BJ (cell line): ENCODE results near the gene SCO1. TPM values are rescaled to one million over a fixed set of nuclear protein-coding genes. Genes with fewer than 3 reads are reported as not detected.

Source experiments
- CTCF ChIA-PET: fragments of 350-600 bp; formaldehyde crosslinking; extraction: SDS; loops from one replicate; lab custom pipeline; 2021; ENCODE audit warnings: antibody characterized with exemption, inconsistent platforms; lab: Yijun Ruan, JAX
- POLR2A ChIA-PET: fragments of 300-600 bp; sonication (Branson Sonifier 250); formaldehyde crosslinking; extraction: SDS; loops from one replicate; lab custom pipeline; 2021; ENCODE audit warnings: antibody characterized with exemption; lab: Charles Lee
- DNase-seq: peaks from one replicate; pipeline ENCODE4 v3.0.0-alpha.2; 2011; ENCODE audit warnings: low read depth
- H3K27me3 ChIP-seq: 2 replicates; pipeline ENCODE4 v1.6.0; 2011; ENCODE audit warnings: low read length; ENCODE audit not compliant: control insufficient read depth, insufficient read depth
- H3K36me3 ChIP-seq: 2 replicates; pipeline ENCODE4 v1.5.1; 2011; ENCODE audit warnings: low read length; ENCODE audit not compliant: control insufficient read depth, insufficient read depth
- H3K4me3 ChIP-seq: 2 replicates; pipeline ENCODE4 v1.5.1; 2011; ENCODE audit warnings: low read depth, mild to moderate bottlenecking, control low read depth, low read length
- polyA plus RNA-seq: library from polyadenylated mRNA; depleted of rRNA; stranded (reverse); fragments of >200 nt; gene quantifications from 2 replicates; pipeline ENCODE4 v1.2.3, GENCODE V29; 2011
- TF ChIP-seq, protein P1 (sequence below): IDR thresholded peaks from 2 replicates; pipeline ENCODE4 v1.5.1; 2011; ENCODE audit warnings: low read depth, mild to moderate bottlenecking, control low read depth, inconsistent platforms, low read length, moderate library complexity; ENCODE audit not compliant: insufficient read depth

The SCO1 gene
- polyA plus RNA-seq, 1 experiment = 21.7 TPM

- POLR2A ChIA-PET = no interaction called here
- CTCF ChIA-PET = interaction anchor here (1.0 to 19.6 kb wide), 3 partner anchors 8 to 47 kb away, joined by 3 to 219 read pairs (median 129); no protein-coding TSS in a partner anchor
- H3K27me3 ChIP-seq = no peaks in the 10 kb centered on the region
- H3K4me3 ChIP-seq = no peak overlapping the region
- no peaks in the 10 kb centered on the region; the same call in 1 of the 2 replicates for H3K36me3 ChIP-seq
- DNase-seq = no peak
- TF ChIP-seq, protein P1, sequence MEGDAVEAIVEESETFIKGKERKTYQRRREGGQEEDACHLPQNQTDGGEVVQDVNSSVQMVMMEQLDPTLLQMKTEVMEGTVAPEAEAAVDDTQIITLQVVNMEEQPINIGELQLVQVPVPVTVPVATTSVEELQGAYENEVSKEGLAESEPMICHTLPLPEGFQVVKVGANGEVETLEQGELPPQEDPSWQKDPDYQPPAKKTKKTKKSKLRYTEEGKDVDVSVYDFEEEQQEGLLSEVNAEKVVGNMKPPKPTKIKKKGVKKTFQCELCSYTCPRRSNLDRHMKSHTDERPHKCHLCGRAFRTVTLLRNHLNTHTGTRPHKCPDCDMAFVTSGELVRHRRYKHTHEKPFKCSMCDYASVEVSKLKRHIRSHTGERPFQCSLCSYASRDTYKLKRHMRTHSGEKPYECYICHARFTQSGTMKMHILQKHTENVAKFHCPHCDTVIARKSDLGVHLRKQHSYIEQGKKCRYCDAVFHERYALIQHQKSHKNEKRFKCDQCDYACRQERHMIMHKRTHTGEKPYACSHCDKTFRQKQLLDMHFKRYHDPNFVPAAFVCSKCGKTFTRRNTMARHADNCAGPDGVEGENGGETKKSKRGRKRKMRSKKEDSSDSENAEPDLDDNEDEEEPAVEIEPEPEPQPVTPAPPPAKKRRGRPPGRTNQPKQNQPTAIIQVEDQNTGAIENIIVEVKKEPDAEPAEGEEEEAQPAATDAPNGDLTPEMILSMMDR = 0 out of 2 replicates have a peak, but pooled peaks have one; percentile 5
These were observed 62.0 kb downstream of the SCO1 start for GRCh38 chr17:10635290-10635689.

DNA sequence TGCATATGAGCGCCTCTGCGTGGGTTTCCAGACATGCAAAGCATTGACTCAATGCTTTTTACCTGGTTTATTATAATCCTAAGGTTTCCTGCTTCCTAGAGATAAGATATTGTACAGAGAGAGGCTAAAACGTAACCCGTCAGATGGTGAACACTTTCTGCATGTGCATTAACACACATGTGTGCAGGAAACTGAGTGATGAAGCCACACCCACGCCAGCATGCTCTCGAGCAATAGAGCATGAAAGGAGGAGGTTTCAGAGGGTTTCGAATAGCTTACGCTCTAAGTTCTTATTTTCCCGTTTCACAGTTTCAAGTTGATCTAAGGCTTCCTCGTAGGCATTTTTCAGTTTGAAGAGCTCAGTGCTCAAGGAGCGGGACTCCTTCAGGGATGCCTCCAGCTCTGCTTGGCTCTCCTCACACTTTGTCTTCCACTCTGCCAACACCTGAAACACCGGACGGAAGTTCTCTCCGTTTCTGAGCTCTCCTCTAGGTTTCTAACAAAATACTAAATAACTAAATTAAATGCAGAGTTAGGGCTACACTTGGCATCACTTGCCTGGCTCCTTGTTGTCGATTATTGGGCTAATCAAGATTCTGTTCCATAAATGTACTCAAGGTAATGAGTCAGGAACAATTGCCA is 63.5 kb downstream of the SCO1 start:
- no peaks in the 10 kb centered on the region for H3K27me3 ChIP-seq
- no peak overlapping the region for H3K4me3 ChIP-seq
- DNase-seq = no peak
- TF ChIP-seq, protein P1 = no peak
- ChIA-PET CTCF (interaction anchor here (0.8 to 19.6 kb wide), 5 partner anchors 9 to 510 kb away, joined by 3 to 219 read pairs (median 5); no protein-coding TSS in a partner anchor), POLR2A (no interaction called here)
- no peaks in the 10 kb centered on the region for H3K36me3 ChIP-seq

GRCh38 chr17:10631701-10632100 is 65.6 kb downstream of the SCO1 start:
- CTCF ChIA-PET = interaction anchor here (0.8 to 19.6 kb wide), 8 partner anchors 11 to 312 kb away, joined by 3 to 219 read pairs (median 6); no protein-coding TSS in a partner anchor
- POLR2A ChIA-PET = no interaction called here
- Histone ChIP-seq H3K36me3 (no peaks in the 10 kb centered on the region), H3K4me3 (no peak overlapping the region), H3K27me3 (no peaks in the 10 kb centered on the region)
- DNase-seq = no peak
- TF ChIP-seq, protein P1 = no peak

- Histone ChIP-seq H3K36me3 (no peaks in the 10 kb centered on the region), H3K4me3 (no peak overlapping the region), H3K27me3 (no peaks in the 10 kb centered on the region)
- ChIA-PET POLR2A (no interaction called here), CTCF (interaction anchor here (0.6 to 19.6 kb wide), 13 partner anchors 12 to 311 kb away, joined by 3 to 219 read pairs (median 4); no protein-coding TSS in a partner anchor)
- DNase-seq = no peak
- TF ChIP-seq, protein P1 = peak; percentile 94
These were observed 66.2 kb downstream of the SCO1 start for GRCh38 chr17:10631048-10631700.

GRCh38 chr17:10629706-10630105 is 67.6 kb downstream of the SCO1 start:
- POLR2A ChIA-PET = no interaction called here
- Histone ChIP-seq H3K36me3 (no peaks in the 10 kb centered on the region), H3K27me3 (no peaks in the 10 kb centered on the region), H3K4me3 (no peak overlapping the region)
- CTCF ChIA-PET = interaction anchor here (0.9 to 19.6 kb wide), 8 partner anchors 8 to 305 kb away, joined by 3 to 219 read pairs (median 4); no protein-coding TSS in a partner anchor
- no peak for DNase-seq
- TF ChIP-seq, protein P1 = no peak
